Activated T-cell treated with anti-CD3 and anti-CD28 coated beads, Interleukin-2, amount 50 U/mL, for 1 hour (primary cell): ENCODE data around the gene GLT1D1.

ENCODE experiments used
- DNase-seq: peaks from one replicate; pipeline ENCODE4 v3.0.0-alpha.2; 2020

Gene GLT1D1

DNA sequence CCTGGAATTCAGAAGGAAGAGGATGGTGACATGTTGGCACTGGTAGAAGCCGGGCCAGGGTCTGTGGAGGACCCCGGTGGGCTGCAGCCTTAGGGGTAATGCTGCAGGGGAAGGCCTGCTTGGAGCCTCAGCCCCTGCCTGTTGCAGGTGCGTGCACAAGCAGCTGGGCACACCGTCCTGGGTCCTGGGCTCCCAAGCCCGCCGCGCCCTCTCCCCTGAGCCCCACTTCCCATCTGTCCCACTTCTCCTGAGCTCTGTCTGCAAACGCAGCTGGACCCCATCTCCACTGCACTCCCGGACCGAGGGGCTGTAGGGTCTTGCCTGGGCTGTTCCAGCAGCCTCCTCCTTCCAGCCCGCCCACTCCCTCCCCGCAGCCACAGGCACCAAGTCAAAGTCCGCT lies 116.8 kb downstream of the GLT1D1 start:
- DNase-seq = no peak

DNA sequence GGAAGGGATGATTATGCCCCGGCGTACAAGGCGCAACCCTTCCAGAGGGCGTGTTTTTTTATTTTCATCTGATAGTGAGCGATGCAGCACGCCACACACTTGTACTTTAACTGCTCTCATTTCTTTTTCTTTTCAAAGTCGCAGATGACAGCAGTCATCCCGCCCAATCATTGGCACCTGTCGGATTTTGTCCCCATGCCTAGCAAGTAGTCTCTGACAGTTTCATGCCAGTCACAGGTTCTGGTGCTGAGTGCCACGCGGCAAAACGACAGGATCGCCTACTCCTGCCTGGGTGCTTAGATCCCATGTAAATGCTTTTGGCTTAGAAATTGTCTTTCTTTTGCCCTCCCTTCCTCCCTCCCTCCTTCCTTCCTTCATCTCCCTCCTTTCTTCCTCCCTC lies 117.7 kb downstream of the GLT1D1 start:
- DNase-seq = no peak

DNA sequence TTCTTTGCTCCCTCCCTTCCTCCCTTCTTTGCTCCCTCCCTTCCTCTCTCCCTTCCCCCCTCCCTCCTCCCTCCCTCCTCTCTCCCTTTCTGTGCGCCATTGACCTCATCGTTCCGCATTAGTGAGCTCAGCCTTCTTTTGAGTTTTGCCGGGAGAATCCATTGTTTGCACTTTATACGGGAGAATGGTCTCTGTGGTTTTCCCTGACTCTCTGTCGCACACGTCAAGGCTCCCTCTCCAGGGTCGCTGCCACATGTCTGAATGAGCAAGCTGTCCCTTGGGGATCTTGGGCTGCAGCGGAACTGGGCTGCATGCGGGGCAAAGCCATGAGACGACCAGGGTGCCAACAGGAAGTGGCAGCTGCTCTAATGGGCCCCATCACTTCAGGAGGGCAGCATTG lies 118.5 kb downstream of the GLT1D1 start:
- DNase-seq = no peak

DNA sequence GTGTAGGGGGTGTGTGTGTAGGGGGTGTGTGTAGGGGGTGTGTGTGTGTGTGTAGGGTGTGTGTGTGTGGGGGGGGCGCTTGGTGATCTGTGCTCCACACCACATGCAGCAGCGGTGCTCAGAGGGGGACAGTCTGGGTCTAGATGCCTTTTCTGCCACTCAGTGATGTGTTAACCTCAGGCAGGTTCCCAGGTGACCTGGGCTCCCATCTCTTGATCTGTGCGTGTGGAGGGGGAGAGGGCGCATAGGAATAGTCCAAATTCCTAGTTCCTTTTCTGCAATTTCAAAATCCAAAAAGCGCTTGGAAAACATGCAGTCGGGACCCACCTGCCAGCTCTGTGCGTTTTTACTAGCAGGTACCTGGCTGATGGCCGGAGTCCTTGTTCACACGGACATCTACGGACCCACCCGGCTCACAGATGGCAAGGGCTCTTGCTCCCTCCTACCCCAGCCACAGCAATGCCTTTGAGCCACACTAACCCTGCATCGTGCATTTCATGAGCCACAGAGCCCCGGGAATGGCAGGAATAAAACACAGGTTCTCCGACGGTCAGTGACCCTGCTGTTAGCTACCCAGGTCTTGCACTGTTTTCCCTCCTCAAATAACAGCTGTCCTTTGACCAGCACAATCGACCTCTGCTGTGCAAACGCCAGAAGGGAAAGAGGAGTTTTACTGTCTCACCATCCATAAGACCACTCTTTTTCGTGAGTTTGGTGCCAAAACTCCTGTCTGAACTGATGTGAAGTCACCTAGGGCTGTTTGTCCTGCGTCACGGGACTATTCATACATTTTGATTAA lies 120.8 kb downstream of the GLT1D1 start:
- DNase-seq = no peak

DNA sequence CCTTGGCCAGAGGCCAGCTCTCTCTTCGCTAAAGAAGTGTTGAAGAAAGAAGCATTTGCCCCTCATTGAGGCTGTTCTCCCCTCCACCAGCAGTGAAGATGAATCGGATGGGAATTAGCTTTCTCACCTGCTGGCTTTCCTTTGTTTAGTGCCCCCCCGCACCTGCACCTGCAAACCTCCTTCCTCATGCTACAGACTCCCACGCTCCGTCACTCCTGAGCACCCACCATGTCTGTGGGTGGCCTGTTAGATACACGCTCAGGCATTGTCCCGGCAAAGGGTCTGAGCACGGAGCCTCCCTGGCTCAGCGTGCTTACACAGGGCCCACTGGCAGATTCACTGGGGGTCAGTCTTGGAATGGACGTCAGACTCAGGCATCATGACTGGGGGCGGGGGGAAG lies 121.6 kb downstream of the GLT1D1 start:
- DNase-seq = no peak

GRCh38 chr12:128976120-128976738 lies 123.0 kb downstream of the GLT1D1 start:
- no peak for DNase-seq

DNA sequence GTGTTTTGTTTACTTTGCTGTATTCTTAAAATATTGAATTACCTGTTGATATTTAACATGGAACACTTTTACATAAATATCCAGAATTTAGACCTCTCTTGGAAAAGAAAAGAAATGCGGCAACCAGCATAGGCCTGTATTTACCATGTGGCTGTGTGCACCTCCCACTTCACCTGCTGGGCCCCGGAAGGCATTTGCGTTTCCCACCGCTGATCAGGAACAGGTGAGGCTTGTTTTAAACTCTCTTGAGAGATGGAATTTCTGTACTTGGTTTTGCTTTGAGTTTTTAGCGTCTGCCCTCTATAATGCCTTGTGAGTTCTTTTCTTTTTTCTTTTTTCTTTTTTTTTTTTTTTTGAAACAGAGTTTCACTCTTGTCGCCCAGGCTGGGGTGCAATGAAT lies 124.2 kb downstream of the GLT1D1 start:
- DNase-seq = no peak

DNA sequence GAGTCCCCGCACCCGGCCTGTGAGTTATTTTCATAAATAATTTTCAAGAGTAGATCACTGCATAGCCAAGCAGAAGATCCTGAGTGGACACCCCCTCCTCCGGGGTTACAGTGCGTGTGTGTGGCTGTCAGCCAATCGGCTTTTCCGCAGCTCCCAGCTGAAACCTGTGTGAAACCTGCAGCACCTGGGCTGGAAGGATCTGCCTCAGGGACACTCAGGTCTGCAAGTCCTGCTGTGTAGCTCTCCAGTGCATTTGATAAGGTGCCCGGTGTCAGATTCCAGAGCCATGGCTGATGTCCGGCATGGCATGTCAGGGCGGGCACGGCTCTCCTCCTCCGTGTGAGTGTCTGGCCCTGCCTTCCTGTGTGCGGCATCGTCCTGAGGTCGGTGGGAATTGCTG lies 124.8 kb downstream of the GLT1D1 start:
- DNase-seq = no peak

GRCh38 chr12:128980623-128981022 lies 127.3 kb downstream of the GLT1D1 start:
- DNase-seq = no peak

- no peak for DNase-seq
Observed at GRCh38 chr12:128981971-128982533, 128.8 kb downstream of the GLT1D1 start.

GRCh38 chr12:128982933-128983332 lies 129.7 kb downstream of the GLT1D1 start:
- no peak for DNase-seq

DNA sequence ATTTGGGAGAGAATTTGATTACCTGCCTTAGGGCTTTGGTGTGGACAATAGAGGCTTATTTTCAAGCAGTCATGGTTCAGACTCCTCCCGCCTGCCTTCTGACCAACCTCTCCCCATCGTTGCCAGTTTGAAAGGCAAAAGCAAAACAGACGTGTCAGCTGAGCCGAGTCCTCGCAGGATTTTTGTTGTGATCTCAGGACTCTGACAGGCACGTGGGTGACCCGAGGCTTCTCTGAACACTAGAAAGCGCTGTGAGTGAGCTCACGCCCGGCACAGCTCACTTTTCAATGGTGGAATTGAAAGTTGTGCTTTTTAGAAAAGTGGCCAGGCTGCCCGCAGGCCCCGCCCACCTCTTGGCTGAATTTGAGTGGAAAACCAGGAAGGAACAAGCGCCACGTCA lies 130.1 kb downstream of the GLT1D1 start:
- DNase-seq = no peak

DNA sequence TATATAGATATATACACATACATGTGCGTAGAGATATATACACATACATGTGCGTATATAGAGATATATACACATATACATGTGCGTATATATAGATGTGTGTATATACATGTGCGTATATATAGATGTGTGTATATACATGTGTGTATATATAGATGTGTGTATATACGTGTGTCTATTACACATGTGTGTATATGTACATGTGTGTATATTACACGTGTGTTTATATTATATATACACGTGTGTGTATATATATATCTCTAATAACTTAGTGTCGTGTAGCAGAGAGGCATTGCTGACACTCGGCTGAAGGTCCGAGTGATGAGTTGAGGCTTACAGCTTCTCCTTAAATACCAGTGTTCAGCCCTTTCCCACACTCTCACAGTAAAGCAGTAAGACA lies 133.7 kb downstream of the GLT1D1 start:
- DNase-seq = no peak

GRCh38 chr12:128989287-128989686 lies 136.0 kb downstream of the GLT1D1 start:
- DNase-seq = no peak

DNA sequence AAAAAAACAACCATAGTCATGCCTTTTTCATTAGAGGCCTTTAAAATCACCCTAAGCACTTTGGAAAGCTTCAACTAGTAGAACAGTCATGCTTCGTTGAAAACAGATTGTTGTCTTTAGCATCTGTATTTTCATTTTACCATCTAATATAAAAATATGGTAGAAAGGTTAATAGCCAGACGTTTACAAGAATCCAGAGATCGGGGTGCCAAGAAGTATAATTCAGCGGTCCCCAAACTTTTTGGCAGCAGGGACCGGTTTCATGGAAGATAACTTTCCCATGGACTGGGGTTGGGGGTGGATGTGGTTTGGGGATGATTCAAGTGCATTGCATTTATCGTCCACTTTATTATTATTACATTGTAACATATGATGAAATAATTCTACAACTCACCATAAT lies 138.4 kb downstream of the GLT1D1 start:
- DNase-seq = no peak

DNA sequence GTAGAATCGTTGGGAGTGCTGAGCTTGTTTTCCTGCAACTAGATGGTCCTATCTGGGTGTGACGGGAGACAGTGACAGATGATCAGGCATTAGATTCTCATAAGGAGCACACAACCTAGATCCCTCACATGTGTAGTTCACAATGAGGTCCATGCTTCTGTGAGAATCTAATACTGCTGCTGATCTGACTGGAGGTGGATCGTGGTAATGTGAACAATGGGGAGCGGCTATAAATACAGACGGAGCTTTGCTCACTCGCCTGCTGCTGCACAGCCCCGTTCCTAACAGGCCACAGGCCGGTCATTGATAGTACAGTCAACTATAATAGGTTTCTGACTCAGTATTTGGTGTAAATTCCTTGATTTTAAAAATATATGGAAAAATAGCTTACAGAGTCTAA lies 138.8 kb downstream of the GLT1D1 start:
- no peak for DNase-seq

DNA sequence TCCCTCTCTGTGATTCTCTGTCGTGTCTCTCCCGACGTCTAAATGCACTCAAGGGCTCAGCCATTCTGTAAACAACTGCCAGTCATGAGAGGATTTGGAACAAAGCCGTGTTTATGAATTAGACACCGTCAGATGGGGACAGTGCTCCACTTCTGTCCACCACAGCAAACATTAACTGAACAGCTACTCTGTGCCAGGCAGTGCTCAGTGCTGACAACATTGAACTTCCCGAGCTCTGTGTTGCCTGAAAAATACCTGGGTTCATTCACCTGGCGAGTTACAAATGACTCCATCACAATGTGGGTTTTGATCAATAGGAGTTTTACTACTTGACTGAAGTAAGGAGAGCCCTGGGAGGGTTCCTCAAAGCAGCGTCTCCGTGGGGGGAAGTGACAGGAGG lies 139.3 kb downstream of the GLT1D1 start:
- DNase-seq = no peak

DNA sequence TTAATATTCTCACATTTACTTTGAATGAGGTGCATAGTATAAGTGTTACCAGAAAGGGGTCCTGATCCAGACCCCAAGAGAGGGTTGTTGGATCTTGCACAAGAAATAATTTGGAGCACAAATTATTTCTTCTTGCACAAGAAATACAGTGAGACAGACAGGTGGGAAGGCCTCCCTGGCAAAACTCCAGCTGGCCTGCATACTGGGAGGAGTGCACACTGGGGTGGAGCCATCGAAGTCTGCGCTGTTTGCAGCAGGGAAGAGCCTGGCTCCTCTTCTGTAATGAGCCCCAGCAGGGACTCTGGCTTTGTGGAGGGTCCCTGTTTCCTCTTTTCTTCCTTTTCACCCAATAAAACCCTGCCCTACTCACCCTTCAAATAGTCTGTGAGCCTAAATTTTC lies 141.6 kb downstream of the GLT1D1 start:
- no peak for DNase-seq

DNA sequence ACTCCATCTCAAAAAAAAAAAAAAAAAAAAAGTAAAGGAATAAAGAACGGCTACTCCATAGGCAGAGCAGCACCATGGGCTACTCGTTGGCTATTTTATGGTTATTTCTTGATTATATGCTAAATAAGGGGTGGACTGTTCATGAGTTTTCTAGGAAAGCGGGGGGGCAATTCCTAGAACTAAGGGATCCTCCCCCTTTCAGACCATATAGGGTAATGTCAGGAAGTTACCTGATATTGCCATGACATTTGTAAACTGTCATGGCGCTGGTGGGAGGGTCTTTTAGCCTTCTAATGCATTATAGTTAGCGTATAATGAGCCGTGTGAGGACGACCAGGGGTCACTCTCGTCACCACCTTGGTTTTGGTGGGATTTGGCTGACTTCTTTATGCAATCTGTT lies 142.3 kb downstream of the GLT1D1 start:
- no peak for DNase-seq

DNA sequence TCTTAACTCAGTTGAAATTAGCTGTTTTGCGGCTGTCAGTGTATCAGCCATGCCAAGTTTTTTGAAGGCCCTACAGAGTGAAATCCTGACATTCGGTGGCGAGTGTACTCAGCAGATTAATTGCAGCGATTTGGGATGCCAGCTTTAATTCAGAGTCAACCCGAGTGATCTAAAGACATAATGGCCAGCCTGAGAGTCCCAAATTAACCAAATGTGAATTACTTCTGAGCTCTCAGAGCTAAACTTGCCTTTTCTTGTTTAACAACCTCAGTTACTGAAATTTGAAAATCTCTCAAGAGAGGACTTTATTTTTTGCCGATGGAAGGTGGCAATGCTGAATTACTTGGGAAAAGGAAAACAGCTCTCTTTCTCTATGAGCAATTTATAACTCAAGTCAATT lies 148.5 kb downstream of the GLT1D1 start:
- DNase-seq = no peak

GRCh38 chr12:129002427-129002826 lies 149.1 kb downstream of the GLT1D1 start:
- no peak for DNase-seq

DNA sequence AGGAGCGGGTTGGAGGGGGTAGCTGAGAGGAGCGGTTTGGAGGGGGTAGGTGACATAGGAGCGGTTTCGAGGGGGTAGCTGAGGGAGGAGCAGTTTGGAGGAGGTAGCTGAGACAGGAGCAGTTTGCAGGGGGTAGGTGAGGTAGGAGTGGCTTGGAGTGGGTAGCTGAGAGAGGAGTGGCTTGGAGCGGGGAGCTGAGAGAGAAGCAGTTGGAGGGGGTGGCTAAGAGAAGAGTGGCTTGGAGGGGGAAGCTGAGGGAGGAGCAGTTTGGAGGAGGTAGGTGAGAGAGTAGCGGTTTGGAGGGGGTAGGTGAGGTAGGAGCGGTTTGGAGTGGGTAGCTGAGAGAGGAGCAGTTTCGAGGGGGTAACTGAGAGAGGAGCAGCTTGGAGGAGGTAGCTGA lies 152.1 kb downstream of the GLT1D1 start:
- DNase-seq = no peak

GRCh38 chr12:129005829-129006228 lies 152.6 kb downstream of the GLT1D1 start:
- DNase-seq = no peak

DNA sequence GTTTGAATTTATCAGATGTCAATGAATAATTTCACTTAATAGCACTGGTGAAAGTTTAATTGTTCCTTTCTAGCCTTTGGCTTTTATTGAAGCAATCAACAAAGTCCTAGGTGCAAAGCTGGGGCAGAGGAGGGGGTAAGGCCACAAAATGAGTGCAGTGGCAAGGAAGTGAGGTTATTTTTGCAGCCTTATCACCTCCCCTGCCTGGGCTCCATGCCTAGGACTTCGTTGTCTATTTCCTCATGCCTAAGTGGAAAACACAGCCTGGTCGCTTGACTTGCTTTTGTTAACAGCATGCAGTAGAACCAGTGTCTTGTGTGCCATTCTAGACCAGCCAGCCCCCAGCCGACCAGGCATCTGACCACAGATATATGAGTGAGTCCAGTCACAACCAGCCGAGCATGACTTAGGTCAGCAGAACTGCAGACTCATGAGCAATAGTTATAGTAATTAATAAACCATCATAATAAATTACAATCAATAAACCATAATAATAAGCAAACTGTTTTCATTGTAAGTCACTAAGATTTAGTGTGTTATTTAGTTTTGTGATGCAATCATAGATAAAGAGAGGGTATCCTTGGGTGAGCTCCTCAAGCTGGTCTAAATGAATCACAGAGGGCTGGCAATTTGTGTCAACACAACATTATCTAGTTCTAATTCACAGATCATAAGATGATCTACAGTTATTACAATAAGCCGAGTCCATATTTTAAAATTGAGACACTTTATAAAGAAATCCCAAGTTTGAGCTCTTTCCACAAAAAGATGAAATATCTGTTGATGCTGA lies 156.8 kb downstream of the GLT1D1 start:
- no peak for DNase-seq
